DMS79 (cell line): Measurements from ENCODE around the gene DNAJC1.

Experiments used
- DNase-seq: peaks from one replicate; lab custom pipeline; 2025; lab: John Stamatoyannopoulos, UW

Gene DNAJC1

DNA sequence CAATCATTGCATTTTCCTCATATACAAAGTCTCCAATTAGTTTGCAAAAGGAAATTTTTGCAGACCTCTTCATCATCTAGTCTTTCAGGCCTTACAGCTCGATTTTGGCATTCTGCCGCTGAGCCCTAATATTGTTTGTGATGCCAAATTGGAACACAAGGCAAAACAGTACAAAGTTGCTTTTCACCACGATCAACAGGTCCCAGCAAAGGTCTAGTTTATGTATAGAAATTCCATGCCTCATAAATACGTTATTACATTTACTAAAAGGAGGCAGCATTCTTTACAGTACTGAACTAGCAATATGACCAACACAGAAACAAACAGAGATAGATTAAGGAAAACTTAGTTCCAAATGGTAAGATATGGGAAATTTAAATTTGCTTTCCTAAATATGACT lies 7.0 kb upstream of the DNAJC1 start:
- no peak for DNase-seq

DNA sequence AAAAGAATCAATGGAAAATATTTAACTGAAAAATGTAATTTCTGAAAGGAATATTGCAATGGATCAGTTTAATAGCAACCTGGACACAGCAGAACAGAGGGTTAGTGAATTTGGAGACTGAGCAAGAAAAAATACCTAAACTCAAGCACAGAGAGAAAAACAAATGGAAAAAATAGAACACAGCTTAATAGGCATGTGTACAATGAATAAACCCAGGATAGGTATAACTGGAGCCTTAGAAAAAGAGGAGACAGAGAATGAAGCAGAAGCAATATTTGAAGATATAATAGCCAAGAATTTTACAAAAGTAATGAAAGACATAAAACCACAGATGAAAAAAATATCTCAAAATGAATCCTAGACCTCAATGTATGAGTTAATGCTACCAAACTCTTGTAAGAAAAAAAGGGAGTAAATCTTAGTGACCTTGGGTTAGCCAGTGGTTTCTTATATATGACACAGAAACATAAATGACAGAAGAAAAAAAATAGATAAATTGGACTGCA lies 2.9 kb upstream of the DNAJC1 start:
- no peak for DNase-seq

DNA sequence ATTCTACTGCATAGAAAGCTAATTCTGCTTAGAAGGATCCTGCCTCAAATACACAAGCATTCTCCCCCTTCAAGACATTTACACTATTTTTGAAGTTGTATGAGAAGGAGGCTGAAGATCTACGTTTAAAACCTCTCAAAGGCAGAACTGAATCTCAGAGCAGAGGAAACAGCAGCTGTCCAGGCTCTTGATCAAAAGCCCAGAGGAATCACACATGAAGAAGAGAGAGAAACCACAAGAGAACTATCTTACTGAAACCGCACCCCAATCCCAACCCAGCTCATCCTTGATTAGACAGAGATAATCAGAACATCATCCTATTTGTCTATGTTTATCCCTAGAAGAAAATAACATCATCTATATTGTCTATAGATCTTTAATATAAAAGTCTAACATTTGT lies 2.2 kb upstream of the DNAJC1 start:
- DNase-seq: no peak

DNA sequence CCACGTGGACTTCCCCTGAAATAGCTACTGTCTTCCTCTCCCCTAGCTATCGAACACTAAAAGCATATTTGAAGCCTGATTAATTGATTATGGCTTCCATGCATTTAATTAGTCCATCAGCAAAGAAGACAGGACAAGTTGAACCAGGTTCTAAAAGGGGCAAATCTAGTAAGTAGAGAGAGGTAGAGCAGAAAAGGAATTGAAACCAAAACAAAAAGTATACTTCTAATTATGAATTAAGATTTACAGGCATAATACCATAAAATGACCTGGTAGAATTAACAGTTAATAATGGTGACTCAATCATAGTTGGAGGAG lies 393 bp upstream of the DNAJC1 start:
- no peak for DNase-seq

GRCh38 chr10:22002591-22003176 lies 846 bp downstream of the DNAJC1 start:
- DNase-seq: no peak

DNA sequence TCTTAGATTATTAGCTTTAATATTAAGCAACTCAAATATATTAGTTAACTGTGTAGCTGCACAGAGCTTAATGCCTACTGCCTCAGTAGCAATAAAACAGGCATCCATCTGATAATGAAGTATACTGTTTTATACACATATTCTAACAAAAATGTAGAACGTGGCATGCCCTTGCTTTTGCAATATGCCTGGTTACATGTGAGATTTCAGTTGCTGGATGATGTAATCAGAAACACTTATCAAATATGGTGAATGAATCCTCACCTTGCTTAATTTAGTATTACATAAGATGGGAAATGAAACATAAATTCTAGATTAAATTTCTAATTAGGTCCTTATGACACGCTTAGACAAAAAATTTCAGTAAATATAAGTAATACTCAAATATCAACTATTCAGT lies 8.0 kb downstream of the DNAJC1 start:
- no peak for DNase-seq

- DNase-seq: no peak
Measured at GRCh38 chr10:21993360-21994001, 10.0 kb downstream of the DNAJC1 start.

GRCh38 chr10:21991785-21992184 lies 11.7 kb downstream of the DNAJC1 start:
- no peak for DNase-seq

DNA sequence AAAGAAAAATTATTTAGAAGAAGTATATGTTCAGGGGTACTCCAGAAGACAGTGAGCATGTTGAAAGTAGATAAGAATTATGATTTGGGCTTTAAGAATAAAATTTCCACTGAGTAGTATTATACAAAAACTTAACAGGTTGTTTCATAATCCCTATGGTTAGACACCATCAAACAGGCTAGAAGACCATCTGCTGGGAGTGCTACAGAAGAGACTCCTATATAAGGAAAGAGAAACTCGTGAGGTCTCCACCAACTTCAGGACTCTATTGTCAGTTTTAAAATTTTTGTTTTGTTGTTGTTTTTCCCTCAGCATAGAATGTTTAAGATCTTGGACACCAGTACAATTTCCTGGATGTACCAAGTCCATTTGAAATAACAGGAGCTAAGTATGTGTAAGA lies 13.1 kb downstream of the DNAJC1 start:
- no peak for DNase-seq

- peak; percentile 24 for DNase-seq
Measured at GRCh38 chr10:21989453-21990154, 13.9 kb downstream of the DNAJC1 start.

- no peak for DNase-seq
Measured at GRCh38 chr10:21985541-21985940, 18.0 kb downstream of the DNAJC1 start.

DNA sequence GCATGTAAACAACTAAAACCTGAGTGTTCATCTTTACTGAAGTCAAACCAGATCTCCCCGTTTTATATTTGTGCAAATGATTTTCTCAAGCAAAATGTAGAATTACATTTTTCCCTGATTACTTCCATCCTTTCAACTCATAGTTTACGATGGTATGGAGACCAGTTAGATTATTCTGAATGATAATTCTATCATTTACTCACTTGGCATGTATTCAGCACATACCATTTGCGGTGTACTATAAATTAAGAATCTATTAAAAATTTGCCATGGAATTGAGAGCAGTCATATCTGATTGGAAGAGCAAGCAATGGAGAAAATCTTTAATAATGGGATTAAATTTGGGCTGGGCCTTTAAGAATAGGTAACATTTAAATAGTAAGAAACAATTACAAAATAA lies 22.4 kb downstream of the DNAJC1 start:
- DNase-seq: no peak

- DNase-seq: no peak
Measured at GRCh38 chr10:21980691-21981090, 22.8 kb downstream of the DNAJC1 start.

DNA sequence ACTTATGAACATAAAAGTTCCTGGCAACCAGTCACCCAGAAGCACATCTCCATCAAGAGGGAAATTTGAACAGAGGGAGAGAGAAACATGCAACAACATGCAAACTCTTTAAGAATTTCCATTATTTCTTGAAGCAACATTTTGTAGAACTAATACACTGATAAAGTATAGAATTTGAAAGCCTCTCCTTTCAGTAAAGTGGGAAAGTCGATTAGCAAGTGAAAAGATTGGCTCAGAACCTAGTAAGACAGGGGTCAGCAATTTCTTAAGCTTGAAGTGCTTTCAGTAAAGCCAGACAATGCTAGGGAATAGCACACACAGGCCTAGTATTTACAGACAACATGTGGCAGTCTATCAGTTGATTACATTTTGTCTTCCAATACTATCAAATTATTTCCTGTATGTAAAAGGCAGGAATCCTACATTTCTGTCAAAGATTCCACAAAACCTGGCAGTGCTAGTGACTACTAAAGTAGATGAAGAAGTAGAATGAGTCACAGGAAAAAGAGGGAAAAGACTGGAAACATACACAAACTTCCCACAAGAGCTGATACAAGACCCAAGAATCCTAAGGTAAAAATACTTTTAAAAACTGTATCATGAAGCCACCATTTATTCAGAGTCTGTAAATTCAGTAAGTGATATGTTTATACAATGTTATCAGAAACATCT lies 25.2 kb downstream of the DNAJC1 start:
- DNase-seq: no peak

GRCh38 chr10:21976739-21977138 lies 26.8 kb downstream of the DNAJC1 start:
- no peak for DNase-seq

DNA sequence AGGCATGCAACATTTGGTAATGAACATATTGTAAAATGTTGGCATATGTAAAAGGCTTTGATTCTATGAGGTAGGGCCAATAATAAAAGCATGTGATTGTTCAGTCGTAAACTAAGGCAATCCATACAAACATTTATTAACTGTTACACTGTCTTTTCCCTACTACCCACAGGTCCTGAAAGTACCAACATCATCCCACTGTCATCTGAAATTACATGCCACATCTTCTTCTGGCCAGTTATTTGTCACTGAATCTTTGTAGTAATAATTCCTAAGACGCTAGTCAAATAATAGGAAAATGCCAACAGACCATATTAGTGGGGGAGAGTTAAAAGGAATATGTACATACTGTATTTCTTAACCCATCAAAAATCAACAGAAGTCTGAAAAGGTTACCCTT lies 27.2 kb downstream of the DNAJC1 start:
- no peak for DNase-seq

GRCh38 chr10:21975378-21975990 lies 28.0 kb downstream of the DNAJC1 start:
- peak; percentile 34 for DNase-seq

DNA sequence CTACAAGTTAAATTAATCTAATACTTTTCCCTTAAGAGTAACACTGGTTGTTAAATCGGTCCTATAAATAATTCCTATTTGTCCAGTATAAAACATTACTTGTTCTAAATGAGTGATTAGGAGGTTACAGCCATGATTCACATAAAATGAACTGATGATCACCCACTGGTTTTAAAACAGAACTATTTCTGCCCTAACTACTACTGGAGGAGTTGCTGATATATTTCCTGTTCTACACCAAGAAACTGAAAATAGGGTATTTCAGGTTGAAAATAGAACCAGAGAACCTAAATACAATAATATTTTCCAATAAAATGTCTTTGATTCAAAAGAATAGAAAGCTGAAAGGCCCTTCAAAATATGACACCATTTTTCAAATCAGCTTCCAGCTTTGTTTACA lies 30.9 kb downstream of the DNAJC1 start:
- DNase-seq: no peak

DNA sequence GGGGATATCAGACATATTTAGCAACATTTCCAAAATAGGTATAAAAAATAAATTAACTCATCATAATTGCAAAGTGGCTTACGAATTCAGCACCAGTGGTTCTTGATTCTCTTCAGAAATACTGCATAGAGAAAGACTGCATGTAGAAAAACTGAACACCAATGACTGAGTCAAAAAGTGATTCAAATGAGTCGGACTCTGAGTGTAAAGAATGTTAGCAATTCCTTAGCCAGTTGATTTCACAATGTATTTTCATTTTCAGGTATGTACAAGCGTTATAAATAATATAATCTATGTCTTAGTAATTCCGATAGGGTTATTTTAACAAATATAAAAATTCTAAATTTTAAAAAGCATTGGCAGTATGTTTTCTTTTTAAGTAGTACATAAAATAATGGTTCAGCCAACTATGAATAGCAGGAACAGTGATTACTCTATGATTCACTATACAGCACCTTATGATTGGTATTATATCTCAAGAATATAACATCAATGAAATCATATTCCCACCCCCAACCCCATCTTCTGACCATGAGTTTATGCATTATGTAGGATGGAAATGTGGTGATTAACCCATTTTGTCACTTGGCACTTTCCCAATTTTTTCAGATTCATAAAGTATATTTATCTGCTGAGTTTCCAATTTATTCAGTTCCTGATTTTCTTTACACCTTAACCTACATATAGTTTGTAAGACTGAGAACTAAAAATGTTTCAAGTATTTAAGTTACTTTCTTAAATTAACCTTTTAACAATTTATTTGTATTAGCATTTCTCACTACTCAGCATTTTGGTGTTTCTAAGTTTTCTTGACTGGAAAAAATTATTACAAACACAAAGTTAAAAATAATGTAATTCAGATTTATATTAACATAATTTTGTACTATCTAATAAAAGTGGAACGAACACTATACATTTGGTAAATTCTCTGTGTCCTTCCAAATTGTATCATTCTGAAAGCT lies 33.9 kb downstream of the DNAJC1 start:
- no peak for DNase-seq

DNA sequence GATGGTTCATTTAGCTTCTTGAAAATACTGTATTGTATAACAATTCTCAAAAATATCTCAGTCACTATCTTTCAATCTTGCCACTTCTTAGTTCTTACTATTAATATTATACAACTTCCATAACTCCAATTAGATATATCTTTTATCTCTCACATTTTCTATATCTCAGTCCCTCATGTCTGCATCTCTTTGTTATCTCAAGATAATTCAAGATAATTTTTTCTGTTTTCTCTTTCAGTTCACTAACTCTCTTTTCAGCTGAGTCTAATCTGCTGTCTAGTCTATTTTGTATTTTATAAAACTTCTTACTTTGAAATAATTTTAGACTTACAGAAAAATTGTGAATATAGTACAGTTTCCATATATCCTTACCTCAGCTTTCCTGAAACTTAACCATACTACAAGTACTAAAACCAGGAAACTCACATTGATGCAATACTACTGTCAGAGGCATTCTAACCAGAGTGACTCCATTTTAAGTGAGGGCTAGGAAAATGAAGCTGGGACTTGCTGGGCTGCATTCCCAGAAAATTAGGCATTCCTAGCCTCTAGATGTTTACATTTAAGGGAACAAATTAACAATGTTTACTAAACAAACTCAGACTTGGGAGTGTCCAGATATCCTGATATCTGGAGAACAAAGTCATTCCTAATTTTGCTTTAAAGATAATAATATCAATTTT lies 38.4 kb downstream of the DNAJC1 start:
- DNase-seq: no peak

DNA sequence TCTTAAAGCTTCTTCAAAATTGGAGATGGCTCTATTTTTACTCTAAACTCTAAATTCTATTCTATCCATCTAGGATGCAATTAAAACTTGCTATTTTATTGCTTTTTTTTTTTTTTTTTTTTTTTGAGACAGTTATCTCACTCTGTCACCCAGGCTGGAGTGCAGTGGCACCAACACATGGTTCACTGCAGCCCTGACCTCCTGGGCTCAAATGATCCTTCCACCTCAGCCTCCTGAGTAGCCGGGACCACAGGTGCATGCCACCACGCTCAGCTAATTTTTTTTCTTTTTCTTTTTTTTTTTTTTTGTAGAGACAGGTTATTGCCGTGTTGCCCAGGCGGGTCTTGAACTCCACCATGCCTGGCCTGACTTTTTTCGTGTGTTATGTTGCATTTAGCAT lies 41.2 kb downstream of the DNAJC1 start:
- no peak for DNase-seq
